Hindlimb muscle (tissue), 1 donor: Measurements from ENCODE around the gene TPRN. TPM values are rescaled to one million over a fixed set of nuclear protein-coding genes. Genes with fewer than 3 reads are reported as not detected.
"Not testable (repeated sequence)": the region's sequence is repeated elsewhere in the genome, so short reads cannot be mapped to it uniquely, and the experiment has no call there.

Source experiments
- DNase-seq: peaks from one replicate; pipeline ENCODE4 v3.0.0-alpha.2; 2013
- polyA plus RNA-seq: library from polyadenylated mRNA; unstranded; fragments of 120-200 nt; gene quantifications from one replicate; pipeline ENCODE4 v1.2.1, GENCODE V29; 2013; ENCODE audit not compliant: insufficient read length

The TPRN gene, protein sequence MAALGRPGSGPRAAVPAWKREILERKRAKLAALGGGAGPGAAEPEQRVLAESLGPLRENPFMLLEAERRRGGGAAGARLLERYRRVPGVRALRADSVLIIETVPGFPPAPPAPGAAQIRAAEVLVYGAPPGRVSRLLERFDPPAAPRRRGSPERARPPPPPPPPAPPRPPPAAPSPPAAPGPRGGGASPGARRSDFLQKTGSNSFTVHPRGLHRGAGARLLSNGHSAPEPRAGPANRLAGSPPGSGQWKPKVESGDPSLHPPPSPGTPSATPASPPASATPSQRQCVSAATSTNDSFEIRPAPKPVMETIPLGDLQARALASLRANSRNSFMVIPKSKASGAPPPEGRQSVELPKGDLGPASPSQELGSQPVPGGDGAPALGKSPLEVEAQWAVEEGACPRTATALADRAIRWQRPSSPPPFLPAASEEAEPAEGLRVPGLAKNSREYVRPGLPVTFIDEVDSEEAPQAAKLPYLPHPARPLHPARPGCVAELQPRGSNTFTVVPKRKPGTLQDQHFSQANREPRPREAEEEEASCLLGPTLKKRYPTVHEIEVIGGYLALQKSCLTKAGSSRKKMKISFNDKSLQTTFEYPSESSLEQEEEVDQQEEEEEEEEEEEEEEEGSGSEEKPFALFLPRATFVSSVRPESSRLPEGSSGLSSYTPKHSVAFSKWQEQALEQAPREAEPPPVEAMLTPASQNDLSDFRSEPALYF
- polyA plus RNA-seq: 14.0 TPM

DNA sequence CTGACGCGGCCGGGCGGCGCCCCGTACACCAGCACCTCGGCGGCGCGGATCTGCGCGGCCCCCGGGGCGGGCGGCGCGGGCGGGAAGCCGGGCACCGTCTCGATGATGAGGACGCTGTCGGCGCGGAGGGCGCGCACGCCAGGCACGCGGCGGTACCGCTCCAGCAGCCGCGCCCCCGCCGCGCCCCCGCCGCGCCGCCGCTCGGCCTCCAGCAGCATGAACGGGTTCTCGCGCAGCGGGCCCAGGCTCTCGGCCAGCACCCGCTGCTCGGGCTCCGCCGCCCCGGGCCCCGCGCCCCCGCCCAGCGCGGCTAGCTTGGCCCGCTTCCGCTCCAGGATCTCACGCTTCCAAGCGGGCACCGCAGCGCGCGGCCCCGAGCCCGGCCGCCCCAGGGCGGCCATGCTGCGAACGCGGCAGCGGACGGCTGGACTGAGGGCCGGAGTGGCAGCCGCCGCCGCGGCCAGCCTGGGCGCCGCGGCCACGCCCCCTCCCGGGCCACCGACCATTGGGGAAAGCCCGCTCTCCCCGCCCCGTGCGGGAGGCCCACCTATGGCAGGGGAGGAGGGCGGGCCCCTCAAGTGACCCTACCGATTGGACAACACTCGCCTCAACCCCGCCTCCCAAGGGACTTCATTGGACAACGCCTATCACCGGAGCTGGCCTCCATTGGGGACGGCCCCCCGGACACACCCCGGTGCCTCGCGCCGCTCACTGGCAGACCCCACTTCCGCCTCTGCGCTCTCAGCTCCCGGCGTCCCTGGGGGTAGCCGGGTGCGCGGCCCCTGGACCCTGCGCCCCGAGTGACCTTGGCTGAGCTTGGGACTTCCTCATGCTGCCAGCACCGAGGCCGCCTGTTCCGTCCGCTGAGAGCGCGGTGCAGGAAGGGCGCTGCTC is at the start of gene TPRN:
Gene TPRN (minus strand): TSS at position 431 of the 894 bp plus-strand sequence. CDS start 30 bp downstream, at position 401.
- peak; percentile 97 for DNase-seq

DNA sequence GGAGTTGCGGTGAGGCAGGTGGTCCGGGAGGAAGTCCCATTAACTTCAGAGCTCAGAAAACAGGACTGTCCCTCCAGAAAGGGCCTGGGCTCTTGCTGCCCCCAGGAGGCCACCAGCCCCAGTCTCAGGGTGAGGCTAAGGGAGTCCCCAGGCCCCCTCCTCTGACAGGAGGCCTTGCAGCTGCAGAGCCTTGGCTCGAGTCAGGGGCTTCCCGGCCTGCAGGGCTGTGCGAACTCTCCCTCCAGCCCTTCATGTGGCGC is 47.3 kb upstream of the TPRN start:
- no peak for DNase-seq

DNA sequence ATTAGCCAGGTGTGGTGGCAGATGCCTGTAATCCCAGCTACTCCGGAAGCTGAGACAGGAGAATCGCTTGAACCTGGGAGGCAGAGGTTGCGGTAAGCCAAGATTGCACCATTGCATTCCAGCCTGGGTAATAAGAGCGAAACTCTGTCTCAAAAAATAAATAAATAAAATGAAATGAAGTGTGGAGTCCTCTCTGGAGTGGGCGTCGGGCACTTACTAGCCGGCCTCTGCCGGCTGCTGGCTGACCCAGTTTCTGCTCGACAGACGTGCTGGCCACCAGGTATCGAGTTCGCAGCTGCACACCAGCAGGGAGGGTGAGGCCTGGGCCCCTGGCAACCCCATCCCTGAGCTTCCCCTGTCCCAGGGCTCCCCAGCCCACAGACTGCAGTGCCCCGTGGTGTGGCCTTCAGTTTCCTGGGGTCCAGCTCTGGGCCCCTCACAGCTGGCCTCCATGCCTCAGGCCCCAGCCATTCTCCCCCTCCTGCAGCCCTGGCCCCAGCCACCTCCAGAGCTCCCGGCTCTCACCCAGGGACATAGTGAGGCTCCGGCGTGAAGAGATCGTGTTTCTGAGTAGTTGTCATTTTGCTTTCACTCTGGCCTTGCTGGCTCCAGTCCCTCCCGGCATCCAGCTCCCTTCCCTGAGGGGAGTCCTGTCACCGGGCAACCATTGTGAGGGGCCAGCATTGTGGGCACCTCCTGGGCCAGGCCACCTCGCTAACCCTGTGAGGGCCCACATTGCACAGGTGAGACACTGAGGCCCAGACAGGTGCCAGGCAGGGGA is 46.8 kb upstream of the TPRN start:
- DNase-seq: no peak

DNA sequence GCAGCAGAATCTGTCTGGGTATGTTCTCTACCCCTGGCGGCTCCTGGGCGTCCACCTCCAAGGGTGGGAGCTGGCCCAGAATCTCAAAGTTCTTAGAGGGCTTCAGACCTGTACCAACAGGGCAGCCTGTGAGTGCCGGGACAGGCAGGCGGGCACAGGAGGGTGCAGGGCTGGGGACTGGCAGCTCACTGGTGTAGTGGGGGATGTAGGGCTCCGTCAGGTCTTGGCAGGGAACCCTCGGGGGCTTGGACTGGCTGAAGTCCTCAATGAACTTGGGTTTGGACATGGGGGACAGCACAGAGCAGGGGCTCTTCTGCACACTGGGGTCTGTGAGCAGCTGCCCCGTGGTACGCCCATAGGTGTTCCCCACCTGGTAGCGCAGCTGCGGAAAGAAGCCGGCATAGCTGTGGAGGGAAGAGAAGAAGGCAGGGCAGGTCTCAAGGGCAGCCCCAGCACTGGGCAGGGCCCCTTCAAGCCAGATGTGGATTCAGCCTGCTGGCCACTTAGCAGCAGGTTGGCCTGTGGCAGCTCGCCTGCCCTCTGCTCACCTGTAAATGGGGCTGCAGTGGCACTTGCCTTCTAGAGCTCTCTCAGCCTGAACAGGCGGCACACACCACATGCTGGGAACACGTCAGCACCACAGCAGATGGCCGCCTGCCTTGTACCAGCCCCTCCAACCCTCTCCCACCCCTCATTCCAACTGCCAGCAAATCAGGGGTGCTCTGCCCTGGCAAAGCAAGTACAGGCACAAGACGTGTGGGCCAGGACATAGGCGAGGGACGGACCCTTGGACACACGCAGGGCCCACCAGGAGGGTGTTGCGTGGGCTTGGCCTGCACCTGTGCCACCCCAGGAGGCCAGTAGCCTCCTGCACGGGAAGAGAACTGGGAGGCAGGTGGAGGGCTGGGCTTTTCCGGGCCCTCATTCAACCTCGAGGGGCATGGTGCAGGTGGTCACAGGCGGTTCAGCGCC is 45.2 kb upstream of the TPRN start:
- DNase-seq: no peak

DNA sequence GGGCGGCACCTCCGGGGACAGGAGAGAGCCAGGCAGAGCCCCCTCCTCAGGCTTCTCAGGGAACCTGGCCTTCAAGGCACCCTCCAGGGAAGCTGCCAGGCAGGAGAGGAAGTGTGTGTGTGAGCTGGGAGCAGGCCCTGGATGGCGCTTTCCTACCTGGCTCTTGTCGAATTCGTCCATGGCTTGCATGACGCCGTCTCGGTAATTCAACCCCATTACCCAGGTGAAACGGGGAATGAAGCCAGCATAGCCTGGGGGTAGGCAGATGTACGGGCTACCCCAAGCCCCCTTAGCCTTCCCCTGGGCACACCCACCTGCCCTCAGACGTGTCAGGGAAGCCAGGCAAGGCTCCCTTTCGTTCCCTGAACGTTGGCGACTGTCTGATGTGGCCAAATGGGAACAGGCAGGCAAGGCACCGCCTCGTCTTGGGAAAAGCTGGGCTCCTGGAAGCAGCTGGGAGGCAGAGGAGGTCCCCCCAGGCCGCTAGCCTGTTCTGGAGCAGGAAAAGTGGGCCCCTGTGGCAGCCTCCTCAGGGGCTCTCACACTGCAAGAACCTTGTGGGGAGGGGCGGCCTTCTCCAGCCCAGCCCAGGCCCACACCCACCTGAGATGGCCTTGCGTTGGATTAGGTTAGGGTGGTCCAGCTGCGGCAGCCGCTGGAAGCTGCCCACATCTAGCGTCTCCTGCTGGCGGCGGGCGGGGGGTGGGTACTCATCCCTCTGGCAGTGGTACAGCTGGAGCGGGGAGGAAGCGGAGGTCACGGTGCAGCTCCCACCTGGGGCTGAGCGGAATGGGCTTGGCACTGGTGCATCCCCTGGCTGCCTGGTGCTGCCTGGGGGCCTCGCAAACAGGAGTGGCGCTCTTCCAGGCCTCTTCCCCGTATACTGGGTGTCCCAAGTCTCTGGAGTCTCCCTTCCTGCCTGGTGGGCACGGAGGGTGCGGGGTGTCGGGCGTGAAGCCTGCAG is 44.2 kb upstream of the TPRN start:
- no peak for DNase-seq

DNA sequence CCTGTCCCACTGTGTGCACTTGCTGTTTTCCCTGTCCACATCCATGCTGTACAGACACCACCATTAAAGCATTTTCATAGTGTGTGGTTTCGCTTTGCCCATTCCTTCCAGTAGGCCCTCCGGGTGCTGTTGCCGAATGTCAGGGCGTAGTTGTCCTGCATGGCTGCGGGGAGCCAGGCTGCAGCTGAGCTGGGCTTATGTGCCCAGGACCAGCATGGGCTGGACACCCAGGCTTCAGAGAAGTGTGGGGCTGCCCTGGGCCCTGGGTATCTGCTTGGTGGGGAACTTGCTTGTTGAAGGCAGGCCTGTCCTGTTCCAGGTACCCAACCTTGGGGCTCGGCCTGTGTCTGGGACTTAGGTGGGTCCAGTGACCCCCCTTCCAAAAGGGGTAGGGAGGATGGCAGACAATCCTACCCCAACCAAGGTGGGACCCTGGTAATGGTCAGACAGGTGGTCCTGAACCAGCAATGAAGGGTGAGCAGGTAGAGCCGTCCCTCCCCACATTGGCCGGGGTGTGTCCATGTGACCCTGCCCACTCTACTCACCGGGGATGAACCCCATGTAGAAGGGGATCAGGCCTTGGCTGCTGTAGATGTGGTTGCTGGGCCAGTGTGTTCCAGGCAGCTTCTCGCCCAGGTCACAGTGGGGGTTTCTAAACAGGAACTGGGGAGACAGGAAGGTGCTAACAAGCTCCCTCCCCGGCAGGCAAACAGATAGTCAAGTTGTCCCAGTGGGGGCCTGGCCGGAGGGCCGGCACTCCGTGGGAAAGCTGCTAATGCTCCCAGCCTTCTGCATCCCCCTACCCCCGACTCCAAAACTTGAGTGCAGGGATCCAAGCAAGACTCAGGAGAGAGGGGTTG is 43.3 kb upstream of the TPRN start:
- DNase-seq: no peak

DNA sequence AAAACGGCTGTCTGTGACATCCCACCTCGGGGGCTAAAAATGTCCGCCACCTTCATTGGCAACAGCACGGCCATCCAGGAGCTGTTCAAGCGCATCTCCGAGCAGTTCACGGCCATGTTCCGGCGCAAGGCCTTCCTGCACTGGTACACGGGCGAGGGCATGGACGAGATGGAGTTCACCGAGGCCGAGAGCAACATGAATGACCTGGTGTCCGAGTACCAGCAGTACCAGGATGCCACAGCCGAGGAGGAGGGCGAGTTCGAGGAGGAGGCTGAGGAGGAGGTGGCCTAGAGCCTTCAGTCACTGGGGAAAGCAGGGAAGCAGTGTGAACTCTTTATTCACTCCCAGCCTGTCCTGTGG is 42.7 kb upstream of the TPRN start:
- DNase-seq: not testable (repeated sequence)

DNA sequence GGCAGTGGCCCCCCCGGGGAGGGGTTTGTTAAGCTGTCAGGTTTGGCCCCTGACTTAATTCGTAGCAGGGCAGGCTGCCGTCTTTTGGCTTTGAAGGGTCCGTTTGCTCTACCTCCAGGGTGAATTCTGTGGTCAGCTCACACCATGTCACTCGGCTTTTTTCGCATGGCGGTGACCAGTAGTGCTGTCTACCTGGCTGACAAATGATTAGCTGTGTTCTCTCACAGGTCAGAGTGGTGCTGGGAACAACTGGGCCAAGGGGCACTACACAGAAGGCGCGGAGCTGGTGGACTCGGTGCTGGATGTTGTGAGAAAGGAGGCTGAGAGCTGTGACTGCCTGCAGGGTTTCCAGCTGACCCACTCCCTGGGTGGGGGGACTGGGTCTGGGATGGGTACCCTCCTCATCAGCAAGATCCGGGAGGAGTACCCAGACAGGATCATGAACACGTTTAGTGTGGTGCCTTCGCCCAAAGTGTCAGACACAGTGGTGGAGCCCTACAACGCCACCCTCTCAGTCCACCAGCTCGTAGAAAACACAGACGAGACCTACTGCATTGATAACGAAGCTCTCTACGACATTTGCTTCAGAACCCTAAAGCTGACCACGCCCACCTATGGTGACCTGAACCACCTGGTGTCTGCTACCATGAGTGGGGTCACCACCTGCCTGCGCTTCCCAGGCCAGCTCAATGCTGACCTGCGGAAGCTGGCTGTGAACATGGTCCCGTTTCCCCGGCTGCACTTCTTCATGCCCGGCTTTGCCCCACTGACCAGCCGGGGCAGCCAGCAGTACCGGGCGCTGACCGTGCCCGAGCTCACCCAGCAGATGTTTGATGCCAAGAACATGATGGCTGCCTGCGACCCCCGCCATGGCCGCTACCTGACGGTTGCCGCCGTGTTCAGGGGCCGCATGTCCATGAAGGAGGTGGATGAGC is 42.0 kb upstream of the TPRN start:
- no peak for DNase-seq

DNA sequence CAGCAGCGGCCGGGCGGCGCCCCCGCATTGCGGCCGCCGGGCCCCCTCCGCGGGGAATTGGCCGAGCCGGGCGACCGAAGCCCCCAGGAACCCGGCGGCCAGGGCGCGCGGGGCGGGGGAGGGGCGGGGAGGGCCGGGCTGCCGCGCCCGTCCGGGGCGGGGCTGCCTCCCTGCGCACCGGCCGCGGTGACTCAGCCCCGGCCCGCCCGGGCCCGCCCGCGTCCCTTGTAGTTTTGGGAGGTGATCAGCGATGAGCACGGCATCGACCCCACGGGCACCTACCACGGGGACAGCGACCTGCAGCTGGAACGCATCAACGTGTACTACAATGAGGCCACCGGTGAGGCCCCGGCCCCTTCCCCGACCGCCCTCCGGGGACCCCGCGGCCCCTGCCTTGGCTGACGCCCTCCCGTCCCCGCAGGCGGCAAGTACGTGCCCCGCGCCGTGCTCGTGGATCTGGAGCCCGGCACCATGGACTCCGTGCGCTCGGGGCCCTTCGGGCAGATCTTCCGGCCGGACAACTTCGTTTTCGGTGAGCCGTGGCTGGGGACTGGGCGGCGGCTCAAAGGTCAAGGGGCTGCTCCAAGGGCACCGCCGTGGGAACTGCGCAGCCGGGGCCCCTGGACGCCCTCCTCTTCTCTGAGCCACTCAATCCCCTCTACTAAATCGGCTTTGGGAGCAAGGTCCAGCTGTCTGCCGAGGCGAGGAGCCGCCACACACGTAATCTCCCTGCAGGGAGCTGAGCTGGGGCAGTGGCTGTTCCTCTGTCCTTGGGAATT is 41.1 kb upstream of the TPRN start:
- no peak for DNase-seq

DNA sequence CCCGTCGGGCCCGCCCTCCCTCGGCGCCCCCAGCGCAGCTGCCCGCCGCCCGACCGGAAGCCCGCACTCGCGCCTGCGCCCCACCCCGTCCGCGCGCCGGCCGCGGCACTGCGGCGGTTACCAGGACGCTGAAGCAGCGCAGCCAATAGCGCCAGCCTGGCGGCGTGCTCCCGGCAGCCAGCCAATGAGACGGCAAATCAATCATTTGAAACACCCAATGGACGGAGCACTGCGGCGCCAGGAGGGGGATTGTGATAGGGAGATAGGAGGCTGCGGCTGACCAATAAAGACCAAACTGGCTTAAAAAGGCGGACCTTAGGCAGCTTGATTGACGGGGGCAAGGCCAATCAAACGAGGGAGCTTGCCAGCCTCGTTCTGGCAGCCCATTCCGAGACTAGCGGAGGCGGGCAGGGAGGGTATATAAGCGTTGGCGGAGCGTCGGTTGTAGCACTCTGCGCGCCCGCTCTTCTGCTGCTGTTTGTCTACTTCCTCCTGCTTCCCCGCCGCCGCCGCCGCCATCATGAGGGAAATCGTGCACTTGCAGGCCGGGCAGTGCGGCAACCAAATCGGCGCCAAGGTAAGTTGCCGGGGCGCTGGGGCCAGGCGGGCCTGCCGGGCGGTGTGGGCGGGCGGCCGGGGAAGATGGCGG is 40.4 kb upstream of the TPRN start, which contains the start of gene TUBB4B:
Gene TUBB4B (plus strand): TSS at position 447 of the 649 bp plus-strand sequence. CDS start 74 bp downstream, at position 521.
- DNase-seq: peak; percentile 100

DNA sequence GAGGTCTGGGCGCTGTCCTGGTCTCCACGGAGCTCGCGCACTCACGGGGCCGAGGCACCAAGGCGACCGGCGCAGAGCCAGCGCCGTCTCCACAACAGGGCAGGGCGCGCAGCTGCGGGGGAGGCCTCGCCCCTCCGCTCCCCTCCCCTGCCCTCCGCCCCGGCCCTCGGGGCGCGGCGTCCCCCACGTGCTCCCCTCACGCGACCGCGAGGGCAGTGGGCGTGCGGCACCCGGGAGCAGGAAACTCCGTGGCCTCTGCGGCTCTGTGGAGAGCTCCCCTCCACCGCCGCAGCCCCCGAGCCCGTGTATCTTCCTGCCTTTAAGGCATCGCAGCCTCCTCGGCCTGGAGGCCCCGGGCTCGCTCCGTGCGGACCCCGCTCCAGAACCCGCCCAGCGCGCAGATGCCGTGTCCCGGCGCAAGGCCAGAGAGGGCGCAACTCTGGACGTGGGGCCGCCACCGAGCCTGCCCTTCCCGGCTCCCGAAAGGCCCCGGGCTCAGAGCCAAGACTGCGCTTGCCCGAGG is 39.8 kb upstream of the TPRN start:
- DNase-seq: peak; percentile 84

DNA sequence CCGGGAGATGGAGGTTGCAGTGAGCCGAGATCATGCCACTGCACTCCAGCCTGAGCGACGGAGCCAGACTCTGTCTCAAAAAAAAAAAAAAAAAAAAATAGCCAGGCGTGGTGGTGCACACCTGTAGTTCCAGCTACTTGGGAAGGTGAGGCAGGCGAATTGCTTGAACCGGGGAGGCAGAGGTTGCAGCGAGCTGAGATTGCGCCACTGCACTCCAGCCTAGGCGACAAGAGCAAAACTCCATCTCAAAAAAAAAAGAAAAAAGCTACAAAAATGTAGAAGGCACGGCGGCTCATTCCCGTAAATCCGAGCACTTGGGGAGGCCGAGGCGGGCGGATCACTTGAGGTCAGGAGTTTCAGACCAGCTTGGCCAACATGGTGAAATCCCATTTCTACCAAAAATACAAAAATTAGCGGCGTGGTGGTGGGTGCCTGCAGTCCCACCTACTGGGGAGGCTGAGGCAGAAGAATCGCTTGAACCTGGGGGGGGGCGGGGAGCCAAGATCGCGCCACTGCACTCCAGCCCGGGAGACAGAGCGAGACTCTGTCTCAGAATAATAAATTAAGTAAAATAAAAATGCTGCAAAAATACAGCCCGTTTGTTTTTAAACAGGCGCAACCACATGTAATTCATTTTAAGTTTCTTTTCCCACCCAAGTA is 39.1 kb upstream of the TPRN start:
- DNase-seq: not testable (repeated sequence)

DNA sequence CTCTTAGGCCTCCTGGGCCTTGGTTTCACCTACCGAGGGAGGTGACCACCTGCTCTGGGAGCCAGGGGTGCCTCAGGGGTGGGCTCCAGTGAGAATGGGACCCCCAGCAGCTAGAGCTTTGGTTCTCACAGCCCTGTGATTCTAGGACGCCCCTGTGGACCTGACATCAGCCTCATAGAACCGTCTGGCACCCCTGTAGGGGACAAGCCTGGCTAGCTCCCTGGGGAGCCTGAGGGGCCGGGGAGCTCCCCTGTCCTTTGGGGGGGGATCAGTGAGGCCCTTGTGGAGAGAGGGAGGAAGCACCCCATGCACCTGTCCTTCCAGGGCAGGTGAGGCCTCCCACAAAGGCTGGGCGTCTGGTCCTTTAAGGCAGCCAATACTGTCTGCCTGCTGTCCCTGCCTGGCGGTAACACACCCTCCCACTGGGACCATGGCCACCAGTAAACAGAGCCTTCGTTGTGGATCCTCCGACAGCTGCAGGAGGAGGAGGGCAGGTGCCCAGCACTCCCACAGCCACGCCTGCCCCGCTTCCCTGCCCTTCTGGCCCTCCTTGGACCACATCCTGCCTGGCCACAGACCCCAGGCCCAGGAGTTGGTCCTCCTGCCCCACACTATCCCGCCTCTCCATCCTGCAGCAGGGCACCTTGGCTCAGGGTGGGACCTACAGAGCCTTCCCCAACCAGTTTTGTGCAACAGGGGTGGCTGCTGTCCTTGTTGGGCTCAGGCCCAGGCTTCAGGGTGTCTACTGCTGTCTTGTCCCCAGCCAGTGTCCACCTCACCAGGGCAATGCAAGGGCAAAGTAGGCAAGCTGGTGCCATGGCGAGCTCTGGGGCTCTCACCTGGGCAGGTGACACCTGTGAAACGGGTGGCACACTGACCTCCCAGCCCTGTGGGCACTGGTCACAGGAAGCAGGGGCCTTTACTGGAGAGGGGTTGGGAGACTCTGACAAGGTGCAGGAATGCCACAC is 37.5 kb upstream of the TPRN start:
- DNase-seq: no peak

DNA sequence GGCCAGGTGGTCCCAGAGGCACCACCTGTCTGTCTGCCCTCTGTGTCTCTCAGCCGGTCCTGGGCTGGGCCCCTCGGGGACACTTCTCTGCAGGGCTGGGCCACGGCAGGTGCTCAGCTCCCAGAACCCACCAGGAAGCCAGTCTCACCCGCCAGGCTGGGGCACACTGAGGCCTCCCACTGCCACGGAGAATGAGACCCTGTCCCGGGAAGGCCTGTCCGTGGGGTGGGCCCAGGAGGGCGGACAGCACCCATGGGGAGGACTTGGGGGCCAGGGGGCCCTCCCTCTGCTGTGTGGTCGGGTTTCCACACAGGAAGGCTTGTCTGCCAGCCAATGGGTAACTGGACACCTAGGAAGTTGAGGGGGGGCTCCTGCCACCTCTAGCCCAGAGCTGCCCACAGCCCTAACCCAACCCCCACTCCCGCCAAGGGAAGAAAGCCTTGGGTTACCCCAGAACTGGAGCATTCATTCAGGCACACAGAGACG is 36.4 kb upstream of the TPRN start:
- DNase-seq: no peak
